Ishikawa (cell line): ENCODE results near the gene KCNG2.

Source experiments
- CEBPB ChIP-seq: IDR thresholded peaks from 2 replicates; pipeline ENCODE4 v1.6.1; 2012
- CREB1 ChIP-seq: IDR thresholded peaks from 2 replicates; pipeline ENCODE4 v1.6.1; 2012; ENCODE audit warnings: low read depth
- EGR1 ChIP-seq: IDR thresholded peaks from 2 replicates; pipeline ENCODE4 v1.6.1; 2012
- EP300 ChIP-seq: IDR thresholded peaks from 2 replicates; pipeline ENCODE4 v1.6.1; 2012; ENCODE audit warnings: borderline replicate concordance
- FOXM1 ChIP-seq: IDR thresholded peaks from 2 replicates; pipeline ENCODE4 v1.6.1; 2012; ENCODE audit warnings: low read depth, borderline replicate concordance
- NFIC ChIP-seq: IDR thresholded peaks from 2 replicates; pipeline ENCODE4 v1.6.1; 2012
- RAD21 ChIP-seq: IDR thresholded peaks from 2 replicates; pipeline ENCODE4 v1.6.1; 2012; ENCODE audit warnings: low read depth
- TAF1 ChIP-seq: IDR thresholded peaks from 2 replicates; pipeline ENCODE4 v1.6.1; 2012; ENCODE audit warnings: low read depth, mild to moderate bottlenecking
- TCF12 ChIP-seq: IDR thresholded peaks from 2 replicates; pipeline ENCODE4 v1.6.1; 2012; ENCODE audit warnings: low read depth
- TEAD4 ChIP-seq: IDR thresholded peaks from 2 replicates; pipeline ENCODE4 v1.6.1; 2012
- YY1 ChIP-seq: IDR thresholded peaks from 2 replicates; pipeline ENCODE4 v1.6.1; 2012; ENCODE audit warnings: low read depth
- ZBTB7A ChIP-seq: IDR thresholded peaks from 2 replicates; pipeline ENCODE4 v1.6.1; 2012; ENCODE audit warnings: low read depth
- TF ChIP-seq, protein P1 (sequence below): IDR thresholded peaks from 2 replicates; pipeline ENCODE4 v1.6.1; 2012
- TF ChIP-seq, protein P2 (sequence below): IDR thresholded peaks from 2 replicates; pipeline ENCODE4 v1.6.1; 2012
- TF ChIP-seq, protein P3 (sequence below): IDR thresholded peaks from 2 replicates; pipeline ENCODE4 v1.6.1; 2012; ENCODE audit warnings: low read depth, mild to moderate bottlenecking

The KCNG2 gene

DNA sequence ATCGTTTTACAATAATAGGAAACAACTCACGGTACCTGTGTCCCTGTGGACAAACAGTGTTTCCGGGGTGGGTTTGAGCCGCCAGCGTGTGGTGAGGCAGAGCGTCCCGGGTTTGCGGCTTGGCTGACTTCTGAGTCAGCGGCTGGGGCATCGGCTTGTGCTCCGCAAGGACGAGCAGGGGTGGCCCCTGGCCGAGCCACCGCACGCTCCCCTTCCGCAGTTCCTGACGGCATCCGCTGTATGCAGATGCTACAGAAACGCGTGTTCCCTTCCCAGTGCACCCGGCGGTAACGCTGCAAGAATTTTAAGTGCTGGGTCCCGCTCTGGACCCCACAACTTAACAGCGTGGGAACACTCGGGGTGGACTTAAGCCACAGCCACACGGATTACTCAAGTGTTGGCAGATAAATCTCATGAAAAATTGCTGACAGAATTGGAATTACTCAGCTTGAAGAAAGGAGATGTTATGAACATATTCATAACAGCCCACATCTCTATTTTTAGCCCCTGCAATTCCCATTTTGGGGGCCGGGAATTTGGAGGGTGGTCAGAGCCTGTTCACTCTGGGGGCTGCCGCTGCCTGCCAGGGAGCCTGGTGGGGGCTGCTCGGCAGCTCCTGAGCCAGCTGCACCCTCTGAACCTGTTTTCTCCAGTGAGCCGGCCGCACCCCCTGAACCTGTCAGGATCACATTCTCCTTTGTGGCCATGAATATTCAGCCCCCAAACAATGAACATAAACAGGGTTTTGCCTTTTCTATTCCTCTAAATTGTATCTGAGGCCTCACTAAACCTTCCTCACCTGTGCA, 12.6 kb upstream of the KCNG2 start:
- TF ChIP-seq NFIC (no peak), RAD21 (no peak), TCF12 (no peak), TEAD4 (no peak), CEBPB (no peak), EGR1 (no peak), TAF1 (no peak), ZBTB7A (no peak), FOXM1 (no peak), CREB1 (no peak), YY1 (no peak), EP300 (no peak)
- TF ChIP-seq, protein P1, sequence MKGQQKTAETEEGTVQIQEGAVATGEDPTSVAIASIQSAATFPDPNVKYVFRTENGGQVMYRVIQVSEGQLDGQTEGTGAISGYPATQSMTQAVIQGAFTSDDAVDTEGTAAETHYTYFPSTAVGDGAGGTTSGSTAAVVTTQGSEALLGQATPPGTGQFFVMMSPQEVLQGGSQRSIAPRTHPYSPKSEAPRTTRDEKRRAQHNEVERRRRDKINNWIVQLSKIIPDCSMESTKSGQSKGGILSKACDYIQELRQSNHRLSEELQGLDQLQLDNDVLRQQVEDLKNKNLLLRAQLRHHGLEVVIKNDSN: no peak
- TF ChIP-seq, protein P2, sequence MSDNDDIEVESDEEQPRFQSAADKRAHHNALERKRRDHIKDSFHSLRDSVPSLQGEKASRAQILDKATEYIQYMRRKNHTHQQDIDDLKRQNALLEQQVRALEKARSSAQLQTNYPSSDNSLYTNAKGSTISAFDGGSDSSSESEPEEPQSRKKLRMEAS: no peak
- TF ChIP-seq, protein P3, sequence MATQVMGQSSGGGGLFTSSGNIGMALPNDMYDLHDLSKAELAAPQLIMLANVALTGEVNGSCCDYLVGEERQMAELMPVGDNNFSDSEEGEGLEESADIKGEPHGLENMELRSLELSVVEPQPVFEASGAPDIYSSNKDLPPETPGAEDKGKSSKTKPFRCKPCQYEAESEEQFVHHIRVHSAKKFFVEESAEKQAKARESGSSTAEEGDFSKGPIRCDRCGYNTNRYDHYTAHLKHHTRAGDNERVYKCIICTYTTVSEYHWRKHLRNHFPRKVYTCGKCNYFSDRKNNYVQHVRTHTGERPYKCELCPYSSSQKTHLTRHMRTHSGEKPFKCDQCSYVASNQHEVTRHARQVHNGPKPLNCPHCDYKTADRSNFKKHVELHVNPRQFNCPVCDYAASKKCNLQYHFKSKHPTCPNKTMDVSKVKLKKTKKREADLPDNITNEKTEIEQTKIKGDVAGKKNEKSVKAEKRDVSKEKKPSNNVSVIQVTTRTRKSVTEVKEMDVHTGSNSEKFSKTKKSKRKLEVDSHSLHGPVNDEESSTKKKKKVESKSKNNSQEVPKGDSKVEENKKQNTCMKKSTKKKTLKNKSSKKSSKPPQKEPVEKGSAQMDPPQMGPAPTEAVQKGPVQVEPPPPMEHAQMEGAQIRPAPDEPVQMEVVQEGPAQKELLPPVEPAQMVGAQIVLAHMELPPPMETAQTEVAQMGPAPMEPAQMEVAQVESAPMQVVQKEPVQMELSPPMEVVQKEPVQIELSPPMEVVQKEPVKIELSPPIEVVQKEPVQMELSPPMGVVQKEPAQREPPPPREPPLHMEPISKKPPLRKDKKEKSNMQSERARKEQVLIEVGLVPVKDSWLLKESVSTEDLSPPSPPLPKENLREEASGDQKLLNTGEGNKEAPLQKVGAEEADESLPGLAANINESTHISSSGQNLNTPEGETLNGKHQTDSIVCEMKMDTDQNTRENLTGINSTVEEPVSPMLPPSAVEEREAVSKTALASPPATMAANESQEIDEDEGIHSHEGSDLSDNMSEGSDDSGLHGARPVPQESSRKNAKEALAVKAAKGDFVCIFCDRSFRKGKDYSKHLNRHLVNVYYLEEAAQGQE: no peak

DNA sequence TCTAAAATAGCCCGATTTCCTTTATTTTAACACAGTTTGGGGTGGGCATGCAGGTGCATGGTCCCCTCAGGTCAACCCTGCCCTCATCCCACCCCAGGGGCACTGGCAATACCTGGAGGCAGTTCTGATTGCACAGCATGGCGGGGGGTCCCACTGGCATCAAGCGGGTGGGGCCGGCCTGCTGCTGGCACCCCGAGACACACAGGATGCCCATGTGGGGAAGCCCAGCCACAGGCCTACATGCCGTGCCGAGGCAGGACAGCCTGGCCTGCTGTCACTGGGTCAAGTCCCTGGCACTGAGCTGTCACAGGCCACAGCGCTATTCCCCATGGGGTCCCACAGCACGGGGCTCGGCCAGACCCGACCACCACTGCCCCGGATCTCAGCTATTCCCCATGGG, 11.9 kb upstream of the KCNG2 start:
- TF ChIP-seq TCF12 (no peak), ZBTB7A (no peak), RAD21 (no peak), EP300 (no peak), CREB1 (no peak), TEAD4 (no peak), CEBPB (no peak), TAF1 (no peak), NFIC (no peak), YY1 (no peak), EGR1 (no peak), FOXM1 (no peak)
- TF ChIP-seq, protein P3: no peak
- TF ChIP-seq, protein P1: no peak
- TF ChIP-seq, protein P2: no peak

DNA sequence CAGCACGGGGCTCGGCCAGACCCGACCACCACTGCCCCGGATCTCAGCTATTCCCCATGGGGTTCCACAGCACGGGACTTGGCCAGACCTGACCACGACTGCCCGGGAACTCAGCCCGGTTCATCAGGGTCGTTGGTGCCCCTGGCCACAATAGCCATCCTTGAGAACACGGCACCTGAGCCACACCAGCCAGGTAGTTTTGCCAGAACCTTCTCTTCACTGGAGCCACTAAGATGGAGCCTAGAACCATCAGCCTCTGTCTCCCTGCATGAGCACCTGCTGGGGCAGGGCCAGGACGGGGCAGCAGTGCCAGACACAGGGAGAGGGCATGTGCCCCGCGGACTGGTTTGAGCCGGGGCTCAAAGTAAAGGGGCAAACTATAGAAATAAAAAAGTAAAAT, 11.4 kb upstream of the KCNG2 start:
- no peak for TF ChIP-seq EP300
- TF ChIP-seq, protein P3: no peak
- TF ChIP-seq TEAD4: no peak
- TF ChIP-seq CREB1: no peak
- TF ChIP-seq, protein P2: no peak
- TF ChIP-seq TAF1: no peak

GRCh38 chr18:79786786-79787526, 10.8 kb upstream of the KCNG2 start:
- TF ChIP-seq NFIC (no peak), TAF1 (no peak), TEAD4 (no peak), TCF12 (no peak), ZBTB7A (no peak), CREB1 (no peak), YY1 (no peak), EGR1 (no peak), CEBPB (no peak), EP300 (no peak), RAD21 (no peak), FOXM1 (no peak)
- TF ChIP-seq, protein P1: no peak
- TF ChIP-seq, protein P2: no peak
- TF ChIP-seq, protein P3: no peak
